ENCODE measurements around the gene THADA. TPM values are rescaled to one million over a fixed set of nuclear protein-coding genes. Genes with fewer than 3 reads are reported as not detected.

The THADA gene
- total and polyA plus RNA-seq, 10 donors, result 14.2 to 51.3 (median 40.0) TPM

DNA sequence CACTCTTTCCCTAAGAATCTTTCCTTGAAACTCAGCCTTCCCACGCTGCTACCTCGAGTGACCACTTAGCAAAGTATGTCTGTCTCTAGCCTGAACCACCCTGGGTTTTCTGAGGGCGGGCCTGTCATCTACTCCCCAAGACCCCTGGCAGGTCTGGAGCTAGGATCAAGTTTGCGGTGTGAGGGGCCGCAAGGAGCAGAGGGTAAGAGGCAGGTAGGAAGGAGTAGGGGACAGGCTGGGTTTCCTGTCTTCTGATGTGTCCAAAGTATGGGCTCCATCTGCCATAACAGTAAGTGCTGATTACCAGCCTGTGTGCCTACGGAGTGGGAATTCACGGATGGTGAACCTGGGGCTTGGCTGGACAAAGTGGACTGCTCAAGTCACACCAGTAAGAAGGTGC lies 394.8 kb downstream of the THADA start:
- Histone ChIP-seq H3K27ac (no peak overlapping the region), H3K27me3 (replicated peaks in 1 of 7) (no peaks in the 10 kb centered on the region), H3K4me1 (peaks cover 0 to 46% (median 23%) of the 10 kb centered on the region in 6 donors), H3K4me3 (no peak overlapping the region), H3K9me3 (no peaks in the 10 kb centered on the region), H3K36me3 (no peaks in the 10 kb centered on the region)
- DNase-seq, result no peak
- intact Hi-C loops (cut with DNase I; ENCODE audit: low total_unique reads), result no loop called here
- WGBS, 5 donors, result 92 to 97% (median 93%) methylated on average over 7 of the region's 7 CpGs
- TF ChIP-seq POLR2AphosphoS5 (IDR thresholded peaks at IDR 0.05) (no peak), CTCF (IDR thresholded peaks at IDR 0.05 in 8 of 11, conservative IDR thresholded peaks at IDR 0.05 in 3 of 11) (no peak), POLR2A (IDR thresholded peaks at IDR 0.05) (no peak)

- Histone ChIP-seq H3K4me3 (no peak overlapping the region), H3K27me3 (replicated peaks in 1 of 7) (no peaks in the 10 kb centered on the region), H3K36me3 (no peaks in the 10 kb centered on the region), H3K27ac (peak overlapping the region in 1 of 8 donors; percentile 13), H3K9me3 (no peaks in the 10 kb centered on the region), H3K4me1 (peaks cover 6 to 59% (median 34%) of the 10 kb centered on the region in 6 donors)
- 66 to 75% (median 74%) methylated on average over 14 to 16 of the region's 16 CpGs for WGBS, 5 donors
- DNase-seq, result no peak
- no peak for TF ChIP-seq POLR2A (IDR thresholded peaks at IDR 0.05)
- TF ChIP-seq CTCF (IDR thresholded peaks at IDR 0.05 in 8 of 11, conservative IDR thresholded peaks at IDR 0.05 in 3 of 11), result no peak
- TF ChIP-seq POLR2AphosphoS5 (IDR thresholded peaks at IDR 0.05), result no peak
- intact Hi-C loops (cut with DNase I; ENCODE audit: low total_unique reads), result no loop called here
Measured at GRCh38 chr2:43199492-43200488, 396.0 kb downstream of the THADA start.

GRCh38 chr2:43198263-43198662 lies 397.6 kb downstream of the THADA start:
- Histone ChIP-seq H3K4me3 (no peak overlapping the region), H3K9me3 (no peaks in the 10 kb centered on the region), H3K27ac (no peak overlapping the region), H3K4me1 (peaks cover 19 to 74% (median 50%) of the 10 kb centered on the region in 6 donors), H3K27me3 (replicated peaks in 1 of 7) (no peaks in the 10 kb centered on the region), H3K36me3 (no peaks in the 10 kb centered on the region)
- intact Hi-C loops (cut with DNase I; ENCODE audit: low total_unique reads), result no loop called here
- DNase-seq, result no peak
- TF ChIP-seq POLR2A (IDR thresholded peaks at IDR 0.05), result no peak
- 96 to 99% (median 99%) methylated on average over 6 of the region's 6 CpGs for WGBS, 5 donors

DNA sequence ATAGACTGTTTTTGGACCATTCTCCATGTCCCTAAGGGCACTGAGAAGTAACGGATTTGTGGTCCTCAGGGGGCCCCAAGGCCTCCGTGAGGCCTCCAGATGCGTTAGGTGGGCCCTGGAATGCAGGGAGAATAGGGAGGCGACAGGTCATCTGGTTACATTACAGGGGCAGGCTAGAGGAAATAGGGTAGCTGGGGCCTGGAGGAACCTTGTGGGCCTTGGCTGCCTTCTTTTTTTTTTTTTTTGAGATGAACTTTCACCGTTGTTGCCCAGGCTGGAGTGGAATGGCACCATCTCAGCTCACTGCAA lies 398.3 kb downstream of the THADA start:
- 63 to 74% (median 68%) methylated on average over 5 of the region's 5 CpGs for WGBS, 5 donors
- DNase-seq, result no peak
- H3K27me3 ChIP-seq (replicated peaks in 1 of 7), result no peaks in the 10 kb centered on the region
- H3K9me3 ChIP-seq, result no peaks in the 10 kb centered on the region
- peaks cover 19 to 81% (median 56%) of the 10 kb centered on the region in 6 donors for H3K4me1 ChIP-seq
- intact Hi-C loops (cut with DNase I; ENCODE audit: low total_unique reads), result no loop called here
- no peak overlapping the region for H3K4me3 ChIP-seq
- no peak for TF ChIP-seq CTCF (IDR thresholded peaks at IDR 0.05 in 8 of 11, conservative IDR thresholded peaks at IDR 0.05 in 3 of 11)
- H3K36me3 ChIP-seq, result no peaks in the 10 kb centered on the region
- peak overlapping the region in 5 of 8 donors; percentile 29 to 81 (median 58) for H3K27ac ChIP-seq
